ENCODE results near the gene TTC34. TPM values are rescaled to one million over a fixed set of nuclear protein-coding genes. Genes with fewer than 3 reads are reported as not detected.

TTC34 gene
- total RNA-seq, 1 donor from 2014 or later: 0.13 TPM

DNA sequence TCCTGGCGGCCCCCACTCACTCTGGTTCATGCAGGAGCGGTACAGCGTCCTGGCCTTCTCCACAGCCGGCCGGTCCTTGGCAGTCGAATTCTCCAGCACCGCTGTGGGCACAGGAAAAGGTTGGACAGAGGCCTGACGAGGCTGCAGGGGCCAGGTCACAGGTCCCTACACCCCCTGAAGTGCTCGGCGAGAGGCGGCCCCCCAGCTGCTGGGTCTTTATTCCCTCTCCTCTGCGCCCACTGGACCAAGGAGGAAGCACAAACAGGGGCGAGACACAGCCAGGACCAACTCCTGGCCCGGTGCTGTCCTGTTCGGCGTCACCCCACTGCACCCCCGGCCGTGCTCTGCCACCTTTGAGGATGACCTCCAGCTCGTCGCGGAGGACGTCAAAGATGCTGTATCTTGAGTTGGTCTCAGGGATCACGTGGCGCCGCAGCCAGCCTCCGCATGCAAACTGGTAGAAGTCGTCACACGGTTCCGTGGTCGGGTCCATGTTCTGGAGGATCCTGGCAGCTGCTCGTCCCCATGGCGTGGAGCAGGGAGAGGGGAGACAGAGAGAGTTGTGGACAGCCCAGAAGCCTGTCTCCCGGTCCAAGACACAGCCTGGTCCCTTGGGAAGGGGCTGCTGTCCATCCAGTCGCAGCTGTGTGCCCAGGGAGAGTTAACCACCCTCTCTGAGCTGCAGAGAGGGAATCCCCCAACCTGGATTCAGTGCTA is 192.0 kb downstream of the TTC34 start:
- no peak for DNase-seq (ENCODE audit: low read depth)
- no peak overlapping the region for H3K4me3 ChIP-seq (ENCODE audit: low read depth, low read length)
- H3K27me3 ChIP-seq (ENCODE audit: control insufficient read depth, insufficient read depth, low read length): peaks cover 13% of the 10 kb centered on the region
- TF ChIP-seq, protein P1, sequence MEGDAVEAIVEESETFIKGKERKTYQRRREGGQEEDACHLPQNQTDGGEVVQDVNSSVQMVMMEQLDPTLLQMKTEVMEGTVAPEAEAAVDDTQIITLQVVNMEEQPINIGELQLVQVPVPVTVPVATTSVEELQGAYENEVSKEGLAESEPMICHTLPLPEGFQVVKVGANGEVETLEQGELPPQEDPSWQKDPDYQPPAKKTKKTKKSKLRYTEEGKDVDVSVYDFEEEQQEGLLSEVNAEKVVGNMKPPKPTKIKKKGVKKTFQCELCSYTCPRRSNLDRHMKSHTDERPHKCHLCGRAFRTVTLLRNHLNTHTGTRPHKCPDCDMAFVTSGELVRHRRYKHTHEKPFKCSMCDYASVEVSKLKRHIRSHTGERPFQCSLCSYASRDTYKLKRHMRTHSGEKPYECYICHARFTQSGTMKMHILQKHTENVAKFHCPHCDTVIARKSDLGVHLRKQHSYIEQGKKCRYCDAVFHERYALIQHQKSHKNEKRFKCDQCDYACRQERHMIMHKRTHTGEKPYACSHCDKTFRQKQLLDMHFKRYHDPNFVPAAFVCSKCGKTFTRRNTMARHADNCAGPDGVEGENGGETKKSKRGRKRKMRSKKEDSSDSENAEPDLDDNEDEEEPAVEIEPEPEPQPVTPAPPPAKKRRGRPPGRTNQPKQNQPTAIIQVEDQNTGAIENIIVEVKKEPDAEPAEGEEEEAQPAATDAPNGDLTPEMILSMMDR (IDR thresholded peaks at IDR 0.05; ENCODE audit: insufficient read depth, low read length, poor library complexity, severe bottlenecking): no peak
- no peaks in the 10 kb centered on the region for H3K36me3 ChIP-seq (ENCODE audit: control insufficient read depth, insufficient read depth, low read length)

DNA sequence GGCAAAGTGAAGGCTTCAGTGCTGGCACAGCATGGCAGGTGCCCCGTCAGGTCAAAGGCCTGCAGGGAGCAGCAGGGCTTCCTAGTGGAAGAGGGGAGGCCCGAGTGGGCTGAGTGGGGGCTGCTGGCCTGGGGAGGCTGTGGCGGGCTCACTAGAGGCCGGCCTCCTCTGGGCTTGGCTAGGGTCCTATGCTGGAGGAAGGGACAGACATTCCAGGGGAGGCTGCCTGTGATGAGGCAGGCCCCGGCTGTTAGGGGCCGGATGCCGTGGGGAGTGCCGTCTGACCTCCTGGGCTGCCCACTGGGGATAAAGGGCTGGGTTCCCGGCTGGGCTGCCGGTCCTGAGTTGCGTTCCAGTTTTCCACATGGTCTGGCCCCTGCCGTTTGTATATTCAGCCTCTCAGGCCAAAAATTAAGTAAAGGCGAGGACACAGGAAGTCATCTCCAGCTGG is 193.8 kb downstream of the TTC34 start:
- peaks cover 13% of the 10 kb centered on the region for H3K27me3 ChIP-seq (ENCODE audit: control insufficient read depth, insufficient read depth, low read length)
- no peak overlapping the region for H3K4me3 ChIP-seq (ENCODE audit: low read depth, low read length)
- DNase-seq (ENCODE audit: low read depth): no peak
- TF ChIP-seq, protein P1 (IDR thresholded peaks at IDR 0.05; ENCODE audit: insufficient read depth, low read length, poor library complexity, severe bottlenecking): no peak
- no peaks in the 10 kb centered on the region for H3K36me3 ChIP-seq (ENCODE audit: control insufficient read depth, insufficient read depth, low read length)

DNA sequence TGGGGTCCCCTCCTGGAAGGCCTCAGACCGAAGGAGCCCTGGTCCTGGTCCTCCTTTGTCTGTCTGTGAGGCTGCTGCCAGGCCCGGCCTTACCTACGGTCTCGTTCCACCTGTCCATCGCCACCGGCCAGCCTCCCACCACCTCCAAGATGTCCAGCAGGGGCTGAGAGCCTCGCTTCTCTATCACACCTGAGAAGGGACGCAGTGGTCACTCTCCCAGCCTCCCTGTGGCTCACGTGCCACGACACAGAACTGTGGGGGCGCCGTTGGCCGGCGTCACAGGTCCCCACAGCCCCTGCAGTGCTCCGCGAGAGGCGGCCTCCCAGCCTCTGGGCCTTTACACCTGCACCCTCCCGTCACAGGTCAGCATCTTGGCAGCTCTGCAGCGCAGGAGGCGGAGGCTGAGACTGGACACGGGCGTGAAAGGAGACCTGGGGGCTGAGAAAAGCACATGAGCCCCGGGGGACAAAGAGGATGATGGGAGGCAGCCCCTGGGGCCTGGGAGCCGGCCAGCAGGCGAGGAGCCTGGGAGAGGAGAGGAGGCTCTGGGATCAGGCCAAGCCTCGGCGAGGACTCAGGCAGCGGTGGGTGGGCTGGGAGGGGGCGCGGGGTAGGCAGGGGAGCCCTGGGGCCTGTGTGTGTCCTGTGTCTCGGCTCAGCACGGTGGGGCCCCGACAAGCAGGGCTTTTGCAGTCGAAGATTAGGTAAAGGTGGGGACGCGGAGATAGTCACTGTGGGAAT is 194.4 kb downstream of the TTC34 start:
- H3K27me3 ChIP-seq (ENCODE audit: control insufficient read depth, insufficient read depth, low read length): peaks cover 13% of the 10 kb centered on the region
- H3K4me3 ChIP-seq (ENCODE audit: low read depth, low read length): no peak overlapping the region
- TF ChIP-seq, protein P1 (IDR thresholded peaks at IDR 0.05; ENCODE audit: insufficient read depth, low read length, poor library complexity, severe bottlenecking): no peak
- no peaks in the 10 kb centered on the region for H3K36me3 ChIP-seq (ENCODE audit: control insufficient read depth, insufficient read depth, low read length)
- DNase-seq (ENCODE audit: low read depth): no peak

DNA sequence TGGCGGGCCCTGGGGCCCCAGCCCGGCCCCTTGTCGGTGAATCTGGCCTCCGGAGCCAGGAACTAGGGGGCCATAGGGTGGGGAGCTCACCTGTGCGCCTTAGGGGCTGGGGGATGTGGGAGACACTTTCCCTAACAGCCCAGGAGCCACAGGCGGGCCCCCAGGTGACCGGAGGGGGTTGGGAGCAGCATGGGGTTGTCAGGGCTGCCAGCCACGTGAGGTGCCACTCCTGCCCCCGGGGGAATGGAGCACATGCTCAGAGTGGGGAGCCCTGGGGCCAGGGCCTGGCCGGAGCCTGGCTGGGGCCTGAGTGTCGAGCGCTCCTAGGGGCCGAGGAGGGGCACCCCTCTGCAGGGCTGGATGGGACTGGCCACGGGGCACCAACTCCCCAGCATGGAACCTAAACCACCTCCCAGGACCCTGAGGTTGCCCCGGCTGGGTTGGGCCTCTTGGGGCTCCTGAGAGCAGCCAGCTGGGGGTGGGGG is 195.1 kb downstream of the TTC34 start:
- TF ChIP-seq, protein P1 (IDR thresholded peaks at IDR 0.05; ENCODE audit: insufficient read depth, low read length, poor library complexity, severe bottlenecking): no peak
- Histone ChIP-seq H3K36me3 (ENCODE audit: control insufficient read depth, insufficient read depth, low read length) (no peaks in the 10 kb centered on the region), H3K4me3 (ENCODE audit: low read depth, low read length) (no peak overlapping the region), H3K27me3 (ENCODE audit: control insufficient read depth, insufficient read depth, low read length) (peaks cover 15% of the 10 kb centered on the region)
- DNase-seq (ENCODE audit: low read depth): no peak

DNA sequence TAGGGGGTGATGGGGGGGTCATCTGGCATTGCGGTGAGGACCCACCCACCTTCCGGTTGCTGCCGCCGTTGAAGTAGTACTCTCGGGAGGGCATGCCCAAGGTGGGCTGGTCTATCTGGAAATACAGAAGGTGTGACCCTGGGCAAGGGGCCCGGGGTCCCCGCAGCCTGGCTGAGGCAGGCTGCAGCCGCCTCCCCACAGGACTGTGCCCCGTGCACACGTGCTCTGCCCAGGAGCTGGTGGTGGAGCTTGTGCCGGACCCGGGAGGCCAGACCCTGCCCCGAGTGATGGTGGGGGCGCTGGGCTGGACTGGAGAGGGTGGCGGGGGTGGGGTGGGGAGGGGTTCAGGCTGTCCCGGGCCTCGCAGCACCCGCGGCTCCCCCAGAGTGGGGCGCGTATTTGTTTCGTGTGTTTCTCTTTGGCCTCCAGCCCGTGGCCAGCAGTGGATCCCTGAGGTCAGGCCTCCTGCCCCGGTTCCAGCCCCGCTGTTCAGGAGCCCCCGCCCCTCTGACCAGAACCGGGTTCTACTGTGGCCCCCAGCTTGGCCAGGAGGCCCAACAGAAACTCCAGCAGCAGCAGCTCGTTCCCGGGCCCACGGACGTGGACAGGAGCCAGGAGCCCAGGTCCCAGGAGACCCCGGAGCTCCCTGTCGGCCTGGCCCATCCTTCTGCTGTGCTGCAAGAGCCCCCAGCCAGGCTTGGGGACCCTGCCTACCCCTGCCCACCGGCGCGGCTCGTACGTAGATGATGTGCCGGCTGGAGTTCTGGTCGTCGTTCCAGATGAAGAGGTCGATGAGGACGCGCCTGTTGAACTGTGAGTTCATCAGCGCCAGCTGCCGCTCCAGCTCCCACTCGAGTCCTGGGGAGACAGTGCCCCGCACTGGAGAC is 195.7 kb downstream of the TTC34 start:
- peaks cover 13% of the 10 kb centered on the region for H3K27me3 ChIP-seq (ENCODE audit: control insufficient read depth, insufficient read depth, low read length)
- DNase-seq (ENCODE audit: low read depth): no peak

More for the DNA sequence above, 195.7 kb downstream of the TTC34 start:
- Histone ChIP-seq H3K36me3 (ENCODE audit: control insufficient read depth, insufficient read depth, low read length) (no peaks in the 10 kb centered on the region), H3K4me3 (ENCODE audit: low read depth, low read length) (no peak overlapping the region)
- TF ChIP-seq, protein P1 (IDR thresholded peaks at IDR 0.05; ENCODE audit: insufficient read depth, low read length, poor library complexity, severe bottlenecking): no peak

Data from kidney epithelial cell (primary cell).